Central memory CD8-positive, alpha-beta T cell (primary cell): Measurements from ENCODE around the gene MMP27.

Experiments used
- ATAC-seq: fragments of 150-1000 bp; cut with Tn5 transposase; replicated peaks from 2 replicates; pipeline ENCODE4 v1.10.0; 2022; ENCODE audit warnings: mild to moderate bottlenecking, moderate FRiP score, moderate number of reproducible peaks; ENCODE audit not compliant: poor library complexity, severe bottlenecking; ENCODE audit errors: extremely low read depth
- DNase-seq, 2 donors: peaks; one replicate each; pipeline ENCODE4 v3.0.0; 2021; ENCODE audit warnings: low spot score in 2 of 2
- H3K27ac Mint-ChIP-seq: one replicate; pipeline ENCODE4 v1.8.0; 2022; ENCODE audit warnings: low read depth, mild to moderate bottlenecking, moderate library complexity, mixed read lengths
- H3K27me3 Mint-ChIP-seq: one replicate; pipeline ENCODE4 v1.8.0; 2022; ENCODE audit warnings: mixed read lengths
- H3K36me3 Mint-ChIP-seq: one replicate; pipeline ENCODE4 v1.8.0; 2022; ENCODE audit warnings: mild to moderate bottlenecking, moderate library complexity, mixed read lengths; ENCODE audit not compliant: insufficient read depth
- H3K4me1 Mint-ChIP-seq: one replicate; pipeline ENCODE4 v1.8.0; 2022; ENCODE audit warnings: mixed read lengths
- H3K4me3 Mint-ChIP-seq: one replicate; pipeline ENCODE4 v1.8.0; 2022; ENCODE audit warnings: mild to moderate bottlenecking, moderate library complexity, mixed read lengths
- H3K9me3 Mint-ChIP-seq: one replicate; pipeline ENCODE4 v1.8.0; 2022; ENCODE audit warnings: mixed read lengths

MMP27 gene

DNA sequence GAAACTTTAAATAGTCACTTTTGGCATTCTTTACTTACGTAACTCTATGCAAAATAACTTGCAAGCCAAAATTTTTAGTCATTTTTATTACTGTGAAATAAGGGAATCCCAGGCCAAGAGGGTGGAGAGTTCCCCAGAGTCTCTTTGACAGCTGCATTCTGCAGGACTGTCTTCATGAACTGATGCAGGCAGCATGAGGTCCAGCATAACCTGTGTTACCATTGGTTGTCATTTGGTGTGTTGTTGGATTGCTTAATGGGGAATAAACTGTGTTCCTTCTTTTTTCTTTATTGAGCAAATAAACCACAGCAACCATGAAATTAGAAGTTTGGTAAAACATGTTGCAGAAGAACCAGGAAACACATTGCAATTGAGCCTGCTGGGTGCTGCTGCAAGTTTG lies 24.6 kb downstream of the MMP27 start:
- H3K4me3 Mint-ChIP-seq: no peak overlapping the region
- DNase-seq (no peak), ATAC-seq (no peak)
- H3K27me3 Mint-ChIP-seq: peaks cover 74% of the 10 kb centered on the region
- no peaks in the 10 kb centered on the region for H3K9me3 Mint-ChIP-seq
- H3K27ac Mint-ChIP-seq: no peak overlapping the region
- H3K36me3 Mint-ChIP-seq: no peaks in the 10 kb centered on the region
- no peaks in the 10 kb centered on the region for H3K4me1 Mint-ChIP-seq

DNA sequence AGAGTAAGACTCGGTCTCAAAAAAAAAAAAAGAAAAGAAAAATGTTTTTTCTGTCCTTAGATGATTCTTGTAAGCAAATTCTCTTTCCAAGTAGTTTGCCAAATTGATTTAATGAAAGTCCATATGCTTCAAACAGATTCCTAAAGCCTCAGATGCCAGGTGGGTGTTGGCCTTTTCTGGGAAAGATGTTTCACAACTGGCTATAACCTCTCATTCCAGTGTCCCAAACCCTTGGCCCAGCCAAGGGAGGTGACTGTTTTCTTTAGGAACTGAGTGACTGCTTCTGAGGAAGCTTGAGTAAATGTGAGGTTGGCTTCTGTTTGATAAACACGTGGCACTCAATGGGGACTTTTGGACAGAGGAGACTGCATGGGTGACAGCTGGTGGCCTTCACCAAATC lies 27.5 kb downstream of the MMP27 start:
- no peaks in the 10 kb centered on the region for H3K4me1 Mint-ChIP-seq
- H3K27me3 Mint-ChIP-seq: peaks cover 76% of the 10 kb centered on the region
- DNase-seq: no peak
- H3K4me3 Mint-ChIP-seq: no peak overlapping the region
- no peaks in the 10 kb centered on the region for H3K36me3 Mint-ChIP-seq
- ATAC-seq: no peak
- no peaks in the 10 kb centered on the region for H3K9me3 Mint-ChIP-seq
- H3K27ac Mint-ChIP-seq: no peak overlapping the region

GRCh38 chr11:102676084-102676483 lies 29.5 kb downstream of the MMP27 start:
- Mint-ChIP-seq H3K4me1 (no peaks in the 10 kb centered on the region), H3K27me3 (peaks cover 66% of the 10 kb centered on the region), H3K27ac (no peak overlapping the region), H3K9me3 (no peaks in the 10 kb centered on the region), H3K36me3 (no peaks in the 10 kb centered on the region), H3K4me3 (no peak overlapping the region)
- DNase-seq (no peak), ATAC-seq (no peak)

DNA sequence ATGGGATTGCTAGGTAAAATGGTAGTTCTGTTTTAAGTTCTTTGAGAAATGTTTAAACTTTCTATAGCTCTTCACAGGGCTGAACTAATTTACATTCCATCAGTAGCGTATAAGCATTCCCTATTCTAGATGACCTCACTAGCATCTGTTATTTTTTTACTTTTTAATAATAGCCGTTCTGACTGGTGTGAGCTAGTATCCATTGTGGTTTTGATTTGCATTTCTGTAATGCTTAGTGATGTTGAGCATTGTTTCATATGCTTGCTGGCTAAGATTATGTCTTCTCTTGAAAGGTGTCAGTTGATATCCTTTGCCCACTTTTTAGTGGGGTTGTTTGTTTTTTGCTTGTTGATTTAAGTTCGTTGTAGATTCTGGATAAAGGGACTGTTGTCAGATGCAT lies 35.9 kb downstream of the MMP27 start:
- Mint-ChIP-seq H3K36me3 (no peaks in the 10 kb centered on the region), H3K9me3 (no peaks in the 10 kb centered on the region), H3K27me3 (peaks cover 19% of the 10 kb centered on the region), H3K4me1 (no peaks in the 10 kb centered on the region), H3K27ac (no peak overlapping the region), H3K4me3 (no peak overlapping the region)
- no peak for ATAC-seq
- no peak for DNase-seq

DNA sequence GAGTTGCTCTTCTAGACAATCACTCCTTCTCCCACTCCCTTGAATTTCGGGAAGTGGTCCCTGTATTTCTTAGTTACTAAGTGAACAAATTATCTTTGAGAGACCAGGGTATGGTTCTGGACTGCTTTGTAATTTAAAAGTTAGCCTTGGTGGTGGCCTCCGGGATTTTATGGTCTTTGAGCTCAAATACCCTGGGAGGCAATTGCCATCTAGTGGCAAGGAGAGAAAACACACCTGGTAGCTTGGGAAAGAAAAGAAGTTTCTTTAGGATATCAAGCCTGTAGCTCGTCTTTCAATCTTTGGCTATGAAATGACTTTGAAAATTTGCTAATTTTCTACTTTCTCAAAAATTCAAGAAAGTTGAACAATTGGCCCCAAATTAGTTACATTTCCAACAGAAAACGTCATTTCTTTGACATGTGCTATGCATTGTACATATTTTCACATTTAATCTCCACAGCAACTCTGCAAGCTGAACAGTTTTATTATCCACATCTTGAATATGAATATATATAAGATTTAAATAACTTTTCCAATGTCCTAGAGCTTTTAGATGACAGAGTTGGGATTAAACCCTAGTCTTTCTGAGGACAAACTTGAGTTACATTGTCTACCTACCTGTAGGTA lies 39.1 kb downstream of the MMP27 start:
- Mint-ChIP-seq H3K27ac (no peak overlapping the region), H3K9me3 (no peaks in the 10 kb centered on the region), H3K27me3 (peaks cover 24% of the 10 kb centered on the region), H3K4me1 (no peaks in the 10 kb centered on the region), H3K4me3 (no peak overlapping the region), H3K36me3 (peaks cover 2% of the 10 kb centered on the region)
- ATAC-seq (no peak), DNase-seq (no peak)

GRCh38 chr11:102664001-102664752 lies 41.4 kb downstream of the MMP27 start:
- H3K9me3 Mint-ChIP-seq: no peaks in the 10 kb centered on the region
- H3K27me3 Mint-ChIP-seq: peaks cover 38% of the 10 kb centered on the region
- DNase-seq (no peak), ATAC-seq (no peak)
- no peak overlapping the region for H3K4me3 Mint-ChIP-seq
- H3K4me1 Mint-ChIP-seq: no peaks in the 10 kb centered on the region
- H3K27ac Mint-ChIP-seq: no peak overlapping the region
- H3K36me3 Mint-ChIP-seq: peaks cover 2% of the 10 kb centered on the region

DNA sequence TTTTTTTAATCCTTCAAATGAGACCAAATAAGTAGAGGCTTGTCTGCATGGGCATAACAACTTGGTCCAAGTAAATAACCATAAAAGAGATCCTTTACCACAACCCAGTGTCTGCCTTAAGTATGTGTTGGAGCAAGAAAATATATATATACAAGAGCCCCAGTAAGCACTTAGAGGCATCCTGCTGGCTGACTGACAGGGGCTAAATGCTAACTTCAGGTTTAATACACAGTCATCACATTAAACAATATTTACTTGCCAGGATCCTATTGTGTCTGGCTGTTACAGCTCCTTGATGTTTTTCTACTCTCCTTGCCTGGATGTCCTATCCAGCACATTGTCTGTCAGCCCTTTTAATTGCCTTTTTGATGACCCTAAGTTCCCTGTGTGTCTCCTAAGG lies 43.0 kb downstream of the MMP27 start:
- Mint-ChIP-seq H3K9me3 (no peaks in the 10 kb centered on the region), H3K36me3 (peaks cover 2% of the 10 kb centered on the region), H3K4me3 (no peak overlapping the region), H3K27me3 (peaks cover 50% of the 10 kb centered on the region), H3K4me1 (no peaks in the 10 kb centered on the region), H3K27ac (no peak overlapping the region)
- DNase-seq (no peak), ATAC-seq (no peak)

DNA sequence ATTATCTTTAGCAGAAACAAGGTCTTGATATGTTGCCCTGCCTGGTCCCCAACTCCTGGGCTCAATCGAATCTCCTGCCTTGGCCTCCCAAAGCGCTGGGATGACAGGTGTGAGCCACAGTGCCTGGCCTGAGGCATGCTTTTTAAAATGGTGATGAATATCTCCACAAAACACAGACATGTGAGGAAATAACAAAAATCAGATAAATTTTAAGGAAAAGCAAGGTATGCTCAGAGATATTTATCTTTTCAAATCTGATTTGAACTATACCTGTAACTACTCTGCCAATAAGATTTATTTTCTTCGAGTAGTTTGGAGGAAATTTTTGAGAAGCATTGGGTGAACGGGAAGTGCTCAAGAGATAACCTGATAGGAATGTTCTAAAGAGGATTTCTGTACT lies 44.5 kb downstream of the MMP27 start:
- Mint-ChIP-seq H3K36me3 (peaks cover 2% of the 10 kb centered on the region), H3K4me3 (no peak overlapping the region), H3K4me1 (no peaks in the 10 kb centered on the region), H3K9me3 (no peaks in the 10 kb centered on the region), H3K27ac (no peak overlapping the region), H3K27me3 (peaks cover 63% of the 10 kb centered on the region)
- ATAC-seq: no peak
- DNase-seq: no peak

GRCh38 chr11:102656528-102656927 lies 49.0 kb downstream of the MMP27 start:
- no peak overlapping the region for H3K27ac Mint-ChIP-seq
- DNase-seq (no peak), ATAC-seq (no peak)
- H3K9me3 Mint-ChIP-seq: peaks cover 6% of the 10 kb centered on the region
- H3K36me3 Mint-ChIP-seq: no peaks in the 10 kb centered on the region
- peaks cover 69% of the 10 kb centered on the region for H3K27me3 Mint-ChIP-seq
- no peaks in the 10 kb centered on the region for H3K4me1 Mint-ChIP-seq
- no peak overlapping the region for H3K4me3 Mint-ChIP-seq

DNA sequence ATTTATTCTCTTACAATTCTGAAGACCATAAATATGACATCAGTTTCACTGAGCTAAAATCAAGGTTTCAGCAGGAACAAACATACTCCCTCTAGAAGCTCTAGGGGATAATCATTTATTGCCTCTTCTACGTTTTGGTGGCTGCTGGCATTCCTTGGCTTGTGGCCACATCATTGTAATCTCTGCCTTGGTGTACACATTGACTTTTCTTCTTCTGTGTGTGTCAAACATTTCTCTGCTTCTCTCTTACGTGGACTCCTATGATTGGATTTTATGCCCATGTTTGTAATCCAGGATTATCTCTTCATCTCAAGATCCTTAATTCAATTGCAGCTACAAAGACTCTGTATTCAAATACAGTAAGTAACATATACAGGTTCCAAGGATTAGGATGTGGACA lies 50.0 kb downstream of the MMP27 start:
- DNase-seq: no peak
- Mint-ChIP-seq H3K27me3 (peaks cover 71% of the 10 kb centered on the region), H3K9me3 (peaks cover 6% of the 10 kb centered on the region), H3K4me3 (no peak overlapping the region), H3K4me1 (no peaks in the 10 kb centered on the region), H3K27ac (no peak overlapping the region), H3K36me3 (no peaks in the 10 kb centered on the region)
- ATAC-seq: no peak

DNA sequence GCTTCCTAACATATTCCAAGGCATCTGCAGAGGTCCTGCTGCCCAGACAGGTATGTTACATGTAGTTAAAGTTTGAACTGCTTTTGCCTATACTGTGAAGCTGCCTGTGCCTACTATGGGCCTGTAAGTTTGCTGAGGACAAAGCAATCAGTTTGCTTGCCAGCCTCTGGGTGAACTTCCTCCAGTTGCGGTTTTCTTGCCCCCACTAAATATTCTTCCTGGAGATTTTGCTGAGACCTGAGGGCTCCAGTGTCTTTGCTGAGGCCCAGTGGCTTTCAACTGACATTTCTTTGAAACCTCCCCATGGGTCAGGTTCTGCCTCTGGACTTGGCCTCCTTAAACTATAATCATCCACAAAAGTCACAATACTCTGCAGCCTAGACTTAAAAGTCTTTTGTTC lies 50.8 kb downstream of the MMP27 start:
- H3K4me3 Mint-ChIP-seq: no peak overlapping the region
- no peak for ATAC-seq
- no peaks in the 10 kb centered on the region for H3K4me1 Mint-ChIP-seq
- DNase-seq: no peak
- peaks cover 74% of the 10 kb centered on the region for H3K27me3 Mint-ChIP-seq
- H3K27ac Mint-ChIP-seq: no peak overlapping the region
- peaks cover 6% of the 10 kb centered on the region for H3K9me3 Mint-ChIP-seq
- H3K36me3 Mint-ChIP-seq: no peaks in the 10 kb centered on the region

GRCh38 chr11:102653744-102654291 lies 51.8 kb downstream of the MMP27 start:
- H3K27me3 Mint-ChIP-seq: peaks cover 64% of the 10 kb centered on the region
- H3K36me3 Mint-ChIP-seq: no peaks in the 10 kb centered on the region
- ATAC-seq (no peak), DNase-seq (no peak)
- H3K27ac Mint-ChIP-seq: no peak overlapping the region
- H3K4me1 Mint-ChIP-seq: no peaks in the 10 kb centered on the region
- H3K4me3 Mint-ChIP-seq: no peak overlapping the region
- peaks cover 6% of the 10 kb centered on the region for H3K9me3 Mint-ChIP-seq

DNA sequence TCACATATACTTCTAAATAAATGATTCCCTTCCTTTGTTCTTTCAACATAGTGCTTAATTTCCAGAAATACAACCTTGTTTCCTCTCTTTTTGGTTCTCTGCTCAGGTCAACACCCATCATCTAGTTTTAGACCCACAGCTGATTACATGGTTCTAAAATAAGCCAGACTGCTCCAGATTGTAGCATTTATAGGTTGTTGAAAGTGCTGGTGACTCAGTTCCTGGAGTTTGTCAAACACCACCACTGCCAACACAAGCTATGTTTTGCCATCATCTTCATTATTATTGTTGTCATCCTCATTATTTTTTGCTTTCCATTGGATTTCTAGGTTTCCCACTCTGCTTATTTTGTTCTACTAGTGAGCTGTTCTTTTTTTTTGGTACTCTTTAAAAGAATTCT lies 58.1 kb downstream of the MMP27 start:
- Mint-ChIP-seq H3K4me1 (no peaks in the 10 kb centered on the region), H3K4me3 (no peak overlapping the region)
- no peak for DNase-seq

More for the DNA sequence above, 58.1 kb downstream of the MMP27 start:
- H3K9me3 Mint-ChIP-seq: no peaks in the 10 kb centered on the region
- ATAC-seq: no peak
- no peaks in the 10 kb centered on the region for H3K36me3 Mint-ChIP-seq
- H3K27me3 Mint-ChIP-seq: peaks cover 61% of the 10 kb centered on the region
- no peak overlapping the region for H3K27ac Mint-ChIP-seq
